K562 (cell line): Measurements from ENCODE around the gene SPTBN2. TPM values are rescaled to one million over a fixed set of nuclear protein-coding genes. Genes with fewer than 3 reads are reported as not detected.
A peak's percentile ranks its signal among the peaks of the same experiment; 100 is the strongest.

Experiments used
- ATAC-seq: fragments of 200-7000 bp; cut with Tn5 transposase; 3 replicates; pipeline ENCODE4 v1.9.1; 2020; ENCODE audit warnings: moderate library complexity
- BruUV-seq: library from RNA; stranded (reverse); fragments of 400-500 nt; replicated peaks from 2 replicates; lab custom pipeline; 2021; lab: Mats Ljungman, UMichigan
- CTCF ChIA-PET: fragments of 300-600 bp; formaldehyde crosslinking; extraction: SDS; loops from one replicate; lab custom pipeline; 2021; ENCODE audit warnings: low intra/inter-chr PET ratio; lab: Yijun Ruan, JAX
- POLR2A ChIA-PET: fragments of 300-600, 350-650 bp; sonication (Branson Sonifier 250); formaldehyde crosslinking; extraction: SDS; loops from one replicate; lab custom pipeline; 2021; ENCODE audit warnings: antibody characterized with exemption, inconsistent platforms; lab: Yijun Ruan, JAX
- DNase-seq, 4 experiments: peaks; one replicate each; pipeline versions ENCODE4 v3.0.0 to v3.0.0-alpha.2; 2011 to 2018; ENCODE audit warnings: low spot score in 3 of 4, mixed read lengths in 3 of 4; ENCODE audit errors: extremely low read depth in 1 of 4
- FAIRE-seq: peaks from 2 replicates; lab custom pipeline; 2011; peaks lifted over from hg19 to GRCh38; lab: Jason Lieb, UNC
- H2AFZ ChIP-seq: 2 replicates; pipeline ENCODE4 v1.6.0; 2011; ENCODE audit warnings: low read depth, low read length, control low read depth, inconsistent platforms
- H3K27ac ChIP-seq: fragments of 200-600 bp; 3 replicates; pipeline ENCODE4 v1.8.0; 2011; ENCODE audit warnings: low read depth, mild to moderate bottlenecking, control low read depth, inconsistent platforms, low read length, moderate library complexity, mixed read lengths; ENCODE audit errors: extremely low read depth
- H3K27me3 ChIP-seq, 2 experiments: fragments of 300-600 bp in 1 of 2; 2 replicates in 1 of 2; 3 replicates in 1 of 2; pipeline versions ENCODE4 v1.6.0 to v1.8.0; 2011; ENCODE audit warnings: inconsistent platforms in 2 of 2, low read length in 2 of 2, mild to moderate bottlenecking in 1 of 2, mixed read lengths in 1 of 2, moderate library complexity in 1 of 2; ENCODE audit not compliant: control insufficient read depth in 2 of 2, insufficient read depth in 2 of 2
- H3K36me3 ChIP-seq: fragments of 300-600 bp; 3 replicates; pipeline ENCODE4 v1.8.0; 2011; ENCODE audit warnings: mild to moderate bottlenecking, low read length, inconsistent platforms; ENCODE audit not compliant: control insufficient read depth, insufficient read depth
- H3K4me1 ChIP-seq, 2 experiments: fragments of 200-600 bp in 1 of 2; replicated peaks in 1 of 2; 2 replicates in 1 of 2; 3 replicates in 1 of 2; pipeline versions ENCODE4 v1.5.1 to v1.8.0; 2011; ENCODE audit warnings: inconsistent platforms in 2 of 2, low read length in 2 of 2, mild to moderate bottlenecking in 1 of 2, mixed read lengths in 1 of 2, moderate library complexity in 1 of 2; ENCODE audit not compliant: control insufficient read depth in 2 of 2, insufficient read depth in 2 of 2
- H3K4me2 ChIP-seq: 2 replicates; pipeline ENCODE4 v1.6.1; 2011; ENCODE audit warnings: low read length, control low read depth, inconsistent platforms, mixed read lengths; ENCODE audit not compliant: insufficient read depth
- H3K4me3 ChIP-seq: fragments of 200-600 bp; sonication (generic), shearing (Covaris generic); 2 replicates; pipeline ENCODE4 v1.5.1; 2016; ENCODE audit warnings: control low read depth, inconsistent platforms
- H3K79me2 ChIP-seq: fragments of 200-600 bp; 3 replicates; pipeline ENCODE4 v1.8.0; 2011; ENCODE audit warnings: low read length, inconsistent platforms; ENCODE audit not compliant: control insufficient read depth, insufficient read depth
- H3K9ac ChIP-seq, 2 experiments: 2 replicates each; pipeline versions ENCODE4 v1.6.0 to v1.6.1; 2011; ENCODE audit warnings: low read depth in 2 of 2, low read length in 2 of 2, control low read depth in 1 of 2, inconsistent platforms in 1 of 2, mild to moderate bottlenecking in 1 of 2, mixed read lengths in 1 of 2; ENCODE audit not compliant: insufficient read depth in 1 of 2
- H3K9me1 ChIP-seq: one replicate; pipeline ENCODE4 v1.6.0; 2011; ENCODE audit warnings: inconsistent platforms, mild to moderate bottlenecking, low read length, moderate library complexity; ENCODE audit not compliant: control insufficient read depth, insufficient read depth
- H3K9me3 ChIP-seq: replicated peaks from 2 replicates; pipeline ENCODE4 v1.5.1; 2011; ENCODE audit warnings: low read depth, low read length, inconsistent platforms; ENCODE audit not compliant: control insufficient read depth, insufficient read depth
- H4K20me1 ChIP-seq: replicated peaks from 2 replicates; pipeline ENCODE4 v1.6.1; 2011; ENCODE audit warnings: low read length, inconsistent platforms, mixed read lengths; ENCODE audit not compliant: control insufficient read depth, insufficient read depth
- GABPB1 ChIP-seq: sonication (generic); formaldehyde crosslinking; IDR thresholded peaks from 2 replicates; pipeline ENCODE4 v1.8.0; 2022; ENCODE audit warnings: mild to moderate bottlenecking, missing genetic modification reagents
- KAT7 ChIP-seq: sonication (generic); formaldehyde crosslinking; IDR thresholded peaks from 2 replicates; pipeline ENCODE4 v1.8.0; 2022; ENCODE audit warnings: missing genetic modification reagents, mild to moderate bottlenecking, borderline replicate concordance
- ZNF766 ChIP-seq: fragments of 200-800 bp; sonication (Bioruptor generic); conservative IDR thresholded peaks from 2 replicates; pipeline ENCODE4 v1.6.1; 2016; ENCODE audit warnings: missing genetic modification characterization, missing compliant biosample characterization
- WGBS: fragments of 100-300 bp; shearing (Covaris generic); methylation state at CpG from one replicate; pipeline ENCODE4 v1.1.6; 2016; ENCODE audit warnings: low coverage, mixed read lengths; ENCODE audit not compliant: insufficient coverage; ENCODE audit errors: missing lambda C conversion rate; 5-methylcytosine and 5-hydroxymethylcytosine counted together
- in situ Hi-C: fragments of 300-500 bp; cut with MboI; formaldehyde crosslinking; loops from 4 replicates; pipeline ENCODE4 v1.15.0; 2018; ENCODE audit warnings: inconsistent platforms, mixed read lengths
- intact Hi-C: fragments of 100-400 bp; cut with micrococcal nuclease; formaldehyde crosslinking; loops from 2 replicates; pipeline ENCODE4 v1.14.2; 2022
- polyA plus RNA-seq, 8 experiments: library from polyadenylated mRNA; depleted of rRNA in 4 of 8; stranded (reverse) in 5 of 8; unstranded in 3 of 8; fragments of >200 nt; fragmentation: Nextera tagmentation in 2 of 8; fragmentation: Illumina TruSeq in 1 of 8; extraction: Ambion mirVana in 2 of 8; extraction: Trizol in 1 of 8; gene quantifications; 2 replicates each; pipeline versions ENCODE4 v1.2.1 to v1.2.3, GENCODE V29; 2011 to 2014; ENCODE audit warnings: inconsistent platforms in 1 of 8, missing spikeins in 1 of 8
- total RNA-seq, 7 experiments: library from RNA; depleted of rRNA in 6 of 7; stranded (reverse); fragments of >200 nt in 6 of 7; fragmentation: Illumina TruSeq in 2 of 7; extraction: Trizol in 2 of 7; gene quantifications; 2 replicates each; pipeline versions ENCODE4 v1.2.1 to v1.2.3, GENCODE V29; 2011 to 2021; ENCODE audit warnings: low replicate concordance in 1 of 7
- TF ChIP-seq, protein P1 (sequence below): sonication (generic); formaldehyde crosslinking; IDR thresholded peaks from 2 replicates; pipeline ENCODE4 v1.8.0; 2022; ENCODE audit warnings: missing genetic modification reagents, mild to moderate bottlenecking, moderate library complexity, borderline replicate concordance
- TF ChIP-seq, protein P2 (sequence below), 2 experiments: fragments of 450-650 bp in 1 of 2; sonication (generic) in 1 of 2; formaldehyde crosslinking in 1 of 2; IDR thresholded peaks; 2 replicates each; pipeline versions ENCODE4 v1.7.1 to v1.9.0; 2016 to 2022; ENCODE audit warnings: inconsistent platforms in 1 of 2, mild to moderate bottlenecking in 1 of 2, missing genetic modification reagents in 1 of 2
- TF ChIP-seq, protein P3 (sequence below): fragments of 250-450 bp; sonication (Bioruptor Pico); IDR thresholded peaks from 2 replicates; pipeline ENCODE4 v1.9.0; 2021; ENCODE audit warnings: mild to moderate bottlenecking, inconsistent platforms

SPTBN2 gene
- total and polyA plus RNA-seq, 9 of the 15 experiments (the other 6 are each of a cell fraction or from before 2014, with no cell fraction given), result 0.38 to 56.5 (median 19.7) TPM

DNA sequence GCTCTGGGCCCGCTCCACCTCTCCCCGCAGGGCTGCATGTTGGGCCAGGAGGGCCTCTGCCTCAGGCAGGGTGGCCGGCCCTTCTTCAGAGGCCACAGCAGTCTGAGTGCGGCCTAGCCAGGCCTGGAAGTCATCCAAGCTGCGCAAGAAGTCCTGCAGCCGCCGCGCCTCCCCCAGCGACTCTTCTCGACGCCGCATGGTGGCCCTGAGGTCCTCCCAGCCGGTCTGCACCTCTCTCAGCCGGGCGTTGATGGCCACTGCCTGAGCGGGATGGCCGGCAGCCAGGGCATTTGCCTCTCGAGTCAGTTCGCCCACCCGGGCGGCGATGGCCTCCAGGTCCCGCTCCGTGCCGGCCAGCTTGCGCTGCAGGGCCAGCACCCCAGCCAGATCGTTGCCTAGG, 28.3 kb downstream of the SPTBN2 start:
- peak overlapping the region; percentile 65 for H3K4me2 ChIP-seq
- H2AFZ ChIP-seq, result 0 out of 2 replicates have a peak overlapping the region, but pooled peaks have one; percentile 30
- no peaks in the 10 kb centered on the region for H3K27me3 ChIP-seq
- BruUV-seq, result no TSS peak
- H4K20me1 ChIP-seq, result no peaks in the 10 kb centered on the region
- H3K36me3 ChIP-seq, result peaks cover 66% of the 10 kb centered on the region; the same call in 2 of the 3 replicates
- in situ Hi-C loops, result no loop called here
- intact Hi-C loops, result no loop called here
- peaks cover 20 to 44% of the 10 kb centered on the region in 2 experiments for H3K4me1 ChIP-seq
- peak; percentile 8; the same call in 1 of the 3 replicates for ATAC-seq
- CTCF ChIA-PET, result no interaction called here
- no peak overlapping the region; the same call in 1 of the 2 replicates for H3K4me3 ChIP-seq
- 83% methylated on average over 27 of the region's 27 CpGs for WGBS
- H3K9me1 ChIP-seq, result no peaks in the 10 kb centered on the region
- peak overlapping the region; percentile 50 to 88; a peak in 3 of 4 replicates for H3K9ac ChIP-seq
- POLR2A ChIA-PET, result interaction anchor here (0.6 to 2.1 kb wide), 4 partner anchors 8 to 300 kb away, joined by 3 to 9 read pairs (median 4); no protein-coding TSS in a partner anchor
- FAIRE-seq, result no peak
- peak overlapping the region; percentile 71 for H3K27ac ChIP-seq
- no peaks in the 10 kb centered on the region for H3K9me3 ChIP-seq
- peak; percentile 14 to 28 (median 22) for DNase-seq
- H3K79me2 ChIP-seq, result peaks cover 11% of the 10 kb centered on the region; the same call in 2 of the 3 replicates
- TF ChIP-seq ZNF766 (CRISPR knock-in tag) (0 out of 2 replicates have a peak, but pooled peaks have one; percentile 9), GABPB1 (CRISPR knock-in tag) (peak; percentile 56; the same call in 1 of the 2 replicates), KAT7 (CRISPR knock-in tag) (peak; percentile 97)
- TF ChIP-seq, protein P1, sequence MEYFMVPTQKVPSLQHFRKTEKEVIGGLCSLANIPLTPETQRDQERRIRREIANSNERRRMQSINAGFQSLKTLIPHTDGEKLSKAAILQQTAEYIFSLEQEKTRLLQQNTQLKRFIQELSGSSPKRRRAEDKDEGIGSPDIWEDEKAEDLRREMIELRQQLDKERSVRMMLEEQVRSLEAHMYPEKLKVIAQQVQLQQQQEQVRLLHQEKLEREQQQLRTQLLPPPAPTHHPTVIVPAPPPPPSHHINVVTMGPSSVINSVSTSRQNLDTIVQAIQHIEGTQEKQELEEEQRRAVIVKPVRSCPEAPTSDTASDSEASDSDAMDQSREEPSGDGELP (CRISPR knock-in tag), result peak; percentile 74; the same call in 1 of the 2 replicates
- TF ChIP-seq, protein P2, sequence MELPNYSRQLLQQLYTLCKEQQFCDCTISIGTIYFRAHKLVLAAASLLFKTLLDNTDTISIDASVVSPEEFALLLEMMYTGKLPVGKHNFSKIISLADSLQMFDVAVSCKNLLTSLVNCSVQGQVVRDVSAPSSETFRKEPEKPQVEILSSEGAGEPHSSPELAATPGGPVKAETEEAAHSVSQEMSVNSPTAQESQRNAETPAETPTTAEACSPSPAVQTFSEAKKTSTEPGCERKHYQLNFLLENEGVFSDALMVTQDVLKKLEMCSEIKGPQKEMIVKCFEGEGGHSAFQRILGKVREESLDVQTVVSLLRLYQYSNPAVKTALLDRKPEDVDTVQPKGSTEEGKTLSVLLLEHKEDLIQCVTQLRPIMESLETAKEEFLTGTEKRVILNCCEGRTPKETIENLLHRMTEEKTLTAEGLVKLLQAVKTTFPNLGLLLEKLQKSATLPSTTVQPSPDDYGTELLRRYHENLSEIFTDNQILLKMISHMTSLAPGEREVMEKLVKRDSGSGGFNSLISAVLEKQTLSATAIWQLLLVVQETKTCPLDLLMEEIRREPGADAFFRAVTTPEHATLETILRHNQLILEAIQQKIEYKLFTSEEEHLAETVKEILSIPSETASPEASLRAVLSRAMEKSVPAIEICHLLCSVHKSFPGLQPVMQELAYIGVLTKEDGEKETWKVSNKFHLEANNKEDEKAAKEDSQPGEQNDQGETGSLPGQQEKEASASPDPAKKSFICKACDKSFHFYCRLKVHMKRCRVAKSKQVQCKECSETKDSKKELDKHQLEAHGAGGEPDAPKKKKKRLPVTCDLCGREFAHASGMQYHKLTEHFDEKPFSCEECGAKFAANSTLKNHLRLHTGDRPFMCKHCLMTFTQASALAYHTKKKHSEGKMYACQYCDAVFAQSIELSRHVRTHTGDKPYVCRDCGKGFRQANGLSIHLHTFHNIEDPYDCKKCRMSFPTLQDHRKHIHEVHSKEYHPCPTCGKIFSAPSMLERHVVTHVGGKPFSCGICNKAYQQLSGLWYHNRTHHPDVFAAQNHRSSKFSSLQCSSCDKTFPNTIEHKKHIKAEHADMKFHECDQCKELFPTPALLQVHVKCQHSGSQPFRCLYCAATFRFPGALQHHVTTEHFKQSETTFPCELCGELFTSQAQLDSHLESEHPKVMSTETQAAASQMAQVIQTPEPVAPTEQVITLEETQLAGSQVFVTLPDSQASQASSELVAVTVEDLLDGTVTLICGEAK (IDR thresholded peaks at IDR 0.05), result no peak
- TF ChIP-seq, protein P2 (CRISPR knock-in tag; IDR thresholded peaks at IDR 0.05), result 0 out of 2 replicates have a peak, but pooled peaks have one; percentile 37
- TF ChIP-seq, protein P3, sequence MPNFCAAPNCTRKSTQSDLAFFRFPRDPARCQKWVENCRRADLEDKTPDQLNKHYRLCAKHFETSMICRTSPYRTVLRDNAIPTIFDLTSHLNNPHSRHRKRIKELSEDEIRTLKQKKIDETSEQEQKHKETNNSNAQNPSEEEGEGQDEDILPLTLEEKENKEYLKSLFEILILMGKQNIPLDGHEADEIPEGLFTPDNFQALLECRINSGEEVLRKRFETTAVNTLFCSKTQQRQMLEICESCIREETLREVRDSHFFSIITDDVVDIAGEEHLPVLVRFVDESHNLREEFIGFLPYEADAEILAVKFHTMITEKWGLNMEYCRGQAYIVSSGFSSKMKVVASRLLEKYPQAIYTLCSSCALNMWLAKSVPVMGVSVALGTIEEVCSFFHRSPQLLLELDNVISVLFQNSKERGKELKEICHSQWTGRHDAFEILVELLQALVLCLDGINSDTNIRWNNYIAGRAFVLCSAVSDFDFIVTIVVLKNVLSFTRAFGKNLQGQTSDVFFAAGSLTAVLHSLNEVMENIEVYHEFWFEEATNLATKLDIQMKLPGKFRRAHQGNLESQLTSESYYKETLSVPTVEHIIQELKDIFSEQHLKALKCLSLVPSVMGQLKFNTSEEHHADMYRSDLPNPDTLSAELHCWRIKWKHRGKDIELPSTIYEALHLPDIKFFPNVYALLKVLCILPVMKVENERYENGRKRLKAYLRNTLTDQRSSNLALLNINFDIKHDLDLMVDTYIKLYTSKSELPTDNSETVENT (CRISPR knock-in tag), result no peak
